CD4-positive, alpha-beta T cell treated with Interleukin-21 for 1 hour (primary cell): ENCODE data around the gene SLC22A23.

Source experiments
- DNase-seq: peaks from one replicate; pipeline ENCODE4 v3.0.0-alpha.2; 2020

Gene SLC22A23

DNA sequence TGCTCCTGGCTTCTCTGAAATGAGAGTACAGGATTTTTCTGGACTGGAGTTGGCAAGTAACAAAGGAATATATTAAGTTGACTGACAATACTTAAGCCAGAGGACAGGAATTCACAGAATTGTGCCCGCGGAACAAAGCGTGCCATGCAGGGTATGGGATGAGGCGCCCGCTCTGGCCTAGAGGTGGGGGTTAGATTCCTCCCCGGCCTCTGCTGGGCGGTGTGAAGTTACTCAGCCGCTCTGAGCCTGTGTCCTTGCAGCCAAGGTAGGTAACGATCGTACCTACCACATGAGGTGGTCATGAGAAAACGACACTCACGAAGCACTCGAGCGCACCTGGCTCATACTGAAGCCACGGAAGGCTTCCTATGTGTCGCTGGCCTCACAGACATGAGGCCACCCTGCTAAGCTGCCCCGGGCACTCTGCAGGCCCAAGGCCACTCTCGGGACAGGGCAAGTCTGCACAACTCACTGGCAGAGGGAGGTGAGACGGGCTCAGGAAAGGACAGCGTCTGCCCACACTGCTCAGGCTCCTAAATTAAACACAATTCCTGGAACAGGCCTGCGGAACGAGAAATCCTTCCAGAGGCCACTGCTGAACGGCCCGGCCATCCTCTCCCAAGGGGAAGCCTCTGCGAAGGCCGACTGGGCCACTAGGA lies 127.3 kb downstream of the SLC22A23 start:
- DNase-seq, result no peak

DNA sequence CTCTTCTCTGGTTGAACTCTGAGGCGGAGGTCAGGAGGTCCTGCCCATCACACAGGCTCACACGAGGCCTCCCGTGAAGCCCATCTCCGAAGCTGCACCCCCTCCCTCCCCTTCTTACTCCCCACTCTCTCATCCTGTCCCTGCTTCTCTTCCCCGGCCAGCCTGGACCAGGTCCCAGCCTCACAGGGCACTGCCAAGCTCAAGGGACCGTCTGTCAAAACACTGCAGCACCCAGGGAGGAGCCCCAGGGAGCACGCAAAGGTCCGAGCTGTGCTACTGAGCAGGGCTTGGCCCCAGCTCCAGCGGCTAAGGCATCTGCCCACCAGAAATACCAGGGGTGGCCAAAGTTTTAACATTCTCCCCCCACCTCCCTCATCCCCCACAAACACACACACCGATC lies 128.1 kb downstream of the SLC22A23 start:
- DNase-seq, result no peak

DNA sequence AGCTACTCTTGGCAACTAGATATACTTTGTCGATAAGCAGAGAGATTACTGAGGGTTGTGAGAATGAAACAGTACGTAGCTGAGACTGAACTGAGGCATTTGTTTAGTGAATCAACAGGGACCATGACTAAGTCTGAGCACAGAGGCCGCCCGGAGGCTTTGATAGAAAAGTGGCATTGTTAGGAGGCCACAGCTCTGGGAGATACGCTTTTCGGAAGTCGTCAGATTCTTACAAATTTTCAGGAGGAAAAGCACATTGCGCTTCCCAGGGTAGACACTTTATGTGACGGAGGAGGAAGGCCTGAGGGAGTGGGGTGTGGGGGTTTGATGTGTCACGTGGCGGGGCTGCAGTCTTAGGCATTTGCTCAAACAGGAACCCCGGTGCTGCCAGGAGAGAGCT lies 128.7 kb downstream of the SLC22A23 start:
- no peak for DNase-seq

DNA sequence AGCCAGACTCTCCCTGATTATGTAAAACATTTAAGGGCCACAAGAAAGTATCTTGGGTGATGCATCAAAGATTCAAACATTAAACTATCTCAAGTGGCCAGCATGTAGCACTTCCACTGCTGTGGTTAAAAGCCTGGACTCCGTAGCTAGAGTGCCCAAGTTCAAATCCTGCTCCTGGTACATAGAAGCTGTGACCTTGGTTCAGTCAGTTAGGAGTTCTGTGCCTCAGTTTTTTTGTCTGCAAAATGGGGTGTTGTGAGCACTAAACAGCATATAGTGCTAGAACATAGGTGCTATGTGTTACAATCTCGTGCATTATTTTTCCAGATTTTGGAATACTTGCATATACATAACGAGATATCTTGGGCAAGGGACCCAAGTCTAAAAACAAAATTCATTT lies 129.4 kb downstream of the SLC22A23 start:
- no peak for DNase-seq

- no peak for DNase-seq
Measured at GRCh38 chr6:3326981-3327380, 129.9 kb downstream of the SLC22A23 start.

DNA sequence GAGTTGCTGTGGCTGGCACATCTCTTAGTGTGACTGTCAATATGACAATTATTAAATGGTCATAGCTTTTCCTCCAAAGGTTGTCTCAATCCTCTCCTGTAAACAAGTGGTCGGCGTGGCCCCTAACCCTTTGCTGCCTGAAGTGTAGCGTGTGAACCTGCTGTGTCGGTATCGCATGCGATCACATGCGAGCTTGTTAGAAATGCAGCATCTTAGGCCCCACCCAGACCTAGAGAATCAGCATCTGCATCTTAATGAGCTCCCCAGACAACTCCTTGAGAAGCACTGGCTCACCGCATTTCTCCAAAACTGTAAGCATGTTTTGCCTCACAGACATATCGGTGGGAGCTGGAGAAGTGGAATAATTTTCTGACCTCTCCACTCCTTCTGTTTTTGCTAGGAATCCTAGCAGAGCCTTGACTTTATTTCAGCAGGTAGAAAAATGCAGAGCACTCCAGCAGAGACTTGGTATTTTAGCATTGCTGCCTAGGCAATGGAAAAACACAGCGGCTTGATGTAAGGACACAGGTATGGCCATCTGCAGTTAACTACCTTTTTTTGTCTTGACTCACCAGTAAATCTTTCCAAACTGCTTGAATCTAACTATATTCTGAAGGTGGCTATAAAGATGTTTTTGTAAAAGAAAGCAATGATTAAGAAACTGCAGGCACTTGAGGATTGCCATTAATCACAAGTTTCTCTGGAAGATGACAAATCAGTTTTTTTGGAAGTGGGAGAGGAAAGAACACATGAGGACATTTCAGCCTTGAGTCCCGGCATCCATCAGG lies 130.5 kb downstream of the SLC22A23 start:
- no peak for DNase-seq

DNA sequence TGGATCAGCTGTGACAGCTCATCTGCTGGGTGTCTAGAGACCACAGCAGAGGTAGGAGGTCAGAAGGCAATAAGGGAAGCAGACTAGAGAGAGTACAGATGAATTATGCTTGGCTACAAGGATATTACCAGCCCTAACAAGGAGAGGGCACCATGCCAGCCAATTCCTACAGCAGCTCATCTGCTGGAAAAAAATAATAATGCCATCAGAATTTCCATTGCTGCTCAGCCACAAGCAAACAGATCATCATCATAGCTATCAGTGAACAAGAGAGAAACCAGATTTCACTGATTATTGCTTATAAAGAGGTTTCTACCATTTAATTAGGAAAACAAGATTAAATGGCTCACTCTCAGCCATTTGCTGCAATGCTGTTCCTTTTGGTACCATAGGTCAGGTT lies 131.6 kb downstream of the SLC22A23 start:
- DNase-seq, result no peak

GRCh38 chr6:3324262-3324942 lies 132.4 kb downstream of the SLC22A23 start:
- no peak for DNase-seq

GRCh38 chr6:3323696-3324261 lies 133.1 kb downstream of the SLC22A23 start:
- DNase-seq, result no peak

GRCh38 chr6:3323148-3323547 lies 133.7 kb downstream of the SLC22A23 start:
- no peak for DNase-seq

DNA sequence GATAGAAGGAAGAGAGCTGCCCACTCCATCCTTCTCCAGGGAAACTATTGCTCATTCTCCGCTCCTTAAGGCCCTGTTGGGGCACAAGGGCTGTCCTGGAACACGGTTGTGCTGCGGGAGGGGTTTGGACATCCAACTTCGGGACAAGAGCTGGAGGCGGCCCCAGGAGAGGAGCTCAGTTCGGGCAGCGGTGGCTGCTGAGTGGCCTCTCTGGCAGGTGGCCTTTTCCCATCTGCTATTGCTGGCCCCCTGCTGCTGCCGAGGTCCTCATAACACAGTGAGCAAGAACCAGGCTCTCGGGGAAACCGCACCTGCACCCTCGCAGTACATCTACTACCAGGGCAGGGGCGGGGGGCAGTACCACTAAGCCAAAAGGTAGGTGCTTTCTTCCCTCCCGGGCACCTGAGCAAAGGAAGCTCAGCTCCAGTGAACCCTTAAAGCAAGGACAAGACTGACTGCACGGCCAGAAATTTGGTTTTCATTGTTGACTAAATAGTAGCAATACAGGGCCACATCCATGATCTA lies 134.4 kb downstream of the SLC22A23 start:
- no peak for DNase-seq

GRCh38 chr6:3321875-3322274 lies 135.0 kb downstream of the SLC22A23 start:
- DNase-seq, result no peak

DNA sequence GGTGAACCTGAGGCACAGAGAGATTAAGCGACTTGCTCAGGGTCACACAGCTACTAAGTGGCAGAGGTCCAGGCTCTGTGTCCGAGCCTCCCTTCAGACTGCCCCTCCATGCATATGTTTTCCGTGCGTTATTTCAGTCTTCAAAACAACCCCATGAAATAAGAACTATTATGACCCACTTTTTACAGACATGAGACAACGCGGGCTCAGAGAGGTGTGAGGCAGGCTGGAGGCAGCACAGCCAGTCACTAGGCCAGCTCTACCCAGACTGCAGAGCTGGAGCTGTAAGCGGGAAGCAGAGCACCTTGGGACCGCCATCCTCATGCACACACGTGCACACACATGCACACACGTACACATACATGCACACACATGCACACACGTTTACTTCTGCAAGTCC lies 135.8 kb downstream of the SLC22A23 start:
- DNase-seq, result no peak

GRCh38 chr6:3320238-3320811 lies 136.5 kb downstream of the SLC22A23 start:
- DNase-seq, result no peak

GRCh38 chr6:3319610-3320200 lies 137.1 kb downstream of the SLC22A23 start:
- no peak for DNase-seq

DNA sequence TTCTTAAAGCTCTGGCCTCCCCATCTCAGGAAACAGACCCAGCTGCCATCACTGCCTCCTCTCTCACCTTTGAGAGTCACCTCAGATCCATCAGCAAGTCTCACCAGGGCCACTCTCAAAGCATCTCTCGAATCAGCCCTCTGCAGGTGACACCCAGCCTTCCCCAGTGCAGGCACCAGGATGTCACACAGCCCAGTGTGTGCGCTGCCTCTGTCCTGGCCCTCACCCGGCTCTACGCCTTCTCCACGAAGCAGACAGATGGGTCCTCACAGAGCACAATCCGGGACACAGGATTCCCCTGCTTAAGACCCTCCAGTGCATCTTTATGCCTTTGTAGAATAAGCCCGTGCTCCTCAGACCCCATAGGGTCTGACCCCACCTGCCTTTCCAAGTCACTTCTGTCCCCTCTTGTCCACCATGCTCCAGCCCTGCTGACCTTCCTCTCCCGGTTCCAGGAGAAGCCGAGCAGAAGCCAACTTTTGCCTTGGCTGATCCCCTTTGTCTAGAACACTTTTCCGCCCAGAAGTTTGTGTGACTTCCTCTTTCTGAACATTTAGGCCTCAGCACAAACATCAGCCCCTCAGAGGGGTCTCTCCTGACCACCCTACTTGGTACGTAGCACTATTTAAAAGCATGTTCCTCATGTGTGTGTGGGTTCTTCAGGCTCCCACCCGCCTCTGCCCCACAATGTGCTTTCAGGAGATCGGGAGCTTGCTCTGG lies 137.9 kb downstream of the SLC22A23 start:
- no peak for DNase-seq

- DNase-seq, result peak; percentile 27
Measured at GRCh38 chr6:3318226-3318625, 138.6 kb downstream of the SLC22A23 start.

- DNase-seq, result no peak
Measured at GRCh38 chr6:3317741-3318211, 139.1 kb downstream of the SLC22A23 start.

GRCh38 chr6:3316818-3317217 lies 140.0 kb downstream of the SLC22A23 start:
- no peak for DNase-seq

- DNase-seq, result no peak
Measured at GRCh38 chr6:3316331-3316730, 140.5 kb downstream of the SLC22A23 start.

DNA sequence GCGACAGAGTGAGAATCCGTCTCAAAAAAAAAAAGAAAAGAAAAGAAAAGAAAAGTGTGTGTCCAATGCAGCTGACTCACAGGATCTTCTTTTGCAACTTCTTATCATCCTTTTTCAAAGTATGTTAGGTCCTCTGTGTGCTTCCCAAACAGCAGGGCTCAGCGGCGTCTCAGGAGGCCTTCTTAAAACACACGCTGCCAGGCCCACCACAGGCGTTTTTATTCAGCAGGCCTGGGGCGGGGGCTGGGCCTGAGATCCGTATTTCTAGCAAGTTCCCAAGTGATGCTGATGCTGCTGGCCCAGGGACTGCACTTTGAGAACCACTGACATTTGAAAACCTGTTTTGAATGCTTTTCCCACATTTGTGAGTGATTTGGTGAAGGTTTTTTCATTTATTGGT lies 141.0 kb downstream of the SLC22A23 start:
- DNase-seq, result no peak
